ENCODE results near the gene POLN. TPM values are rescaled to one million over a fixed set of nuclear protein-coding genes. Genes with fewer than 3 reads are reported as not detected.
A peak's percentile ranks its signal among the peaks of the same experiment; 100 is the strongest.

The POLN gene
- total RNA-seq, 2 donors from 2014 or later, result 2.8 to 2.9 TPM

DNA sequence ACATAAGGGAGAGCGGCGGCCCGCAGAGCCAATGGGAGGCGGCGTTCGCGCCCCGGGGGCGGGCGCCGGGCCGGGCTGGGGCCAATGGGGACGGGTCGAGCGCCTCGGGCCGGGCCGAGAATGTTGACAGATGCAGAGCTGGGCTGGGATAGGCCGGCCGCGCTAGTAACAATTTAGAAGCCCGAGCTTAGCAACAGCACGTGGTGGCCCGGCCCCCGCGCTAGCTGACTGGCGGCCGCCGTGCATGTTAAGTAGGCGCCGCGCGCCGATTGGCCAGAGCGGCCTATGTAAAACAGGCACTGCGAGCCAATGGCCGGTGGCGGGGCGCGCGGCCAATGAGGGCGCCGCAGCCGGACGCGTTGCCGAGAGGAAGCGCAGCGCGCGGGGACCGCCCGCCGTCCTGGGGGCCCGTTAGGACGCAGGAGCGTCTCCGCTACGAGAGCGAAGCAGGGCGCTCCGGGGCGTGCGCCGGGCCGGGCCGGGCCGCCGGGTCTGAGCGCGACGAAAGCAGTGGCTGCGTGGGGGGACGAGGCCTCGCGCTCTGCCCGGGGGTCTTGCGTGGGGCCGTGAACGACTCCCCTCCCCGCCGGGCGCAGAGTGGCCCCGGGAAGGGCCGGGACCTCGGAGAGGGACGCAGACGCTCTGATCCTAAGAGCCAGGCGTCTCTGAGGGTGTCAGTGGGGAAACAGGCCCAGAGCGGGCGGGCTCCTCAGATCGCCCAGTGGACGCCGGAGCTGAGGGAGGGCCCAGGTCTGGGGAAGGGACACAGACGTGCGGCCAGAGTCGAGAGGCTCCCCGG lies 20.4 kb upstream of the POLN start:
- no peaks in the 10 kb centered on the region for H3K36me3 Mint-ChIP-seq (ENCODE audit: low read depth)
- Histone ChIP-seq H3K4me3 (ENCODE audit: low read length) (peak overlapping the region; percentile 77), H3K27ac (ENCODE audit: low read depth, low read length) (peak overlapping the region; percentile 77), H3K9me3 (ENCODE audit: control insufficient read depth, low read length) (no peaks in the 10 kb centered on the region), H3K36me3 (ENCODE audit: control insufficient read depth, insufficient read depth, low read length) (peaks cover 8% of the 10 kb centered on the region), H3K27me3 (ENCODE audit: control insufficient read depth, insufficient read depth, low read length, poor library complexity, severe bottlenecking) (no peaks in the 10 kb centered on the region), H3K9ac (ENCODE audit: extremely low read depth, low read length, poor library complexity, severe bottlenecking) (peak overlapping the region; percentile 42), H3K4me1 (ENCODE audit: control insufficient read depth, insufficient read depth, low read length) (peaks cover 14% of the 10 kb centered on the region)
- WGBS, 2 experiments (ENCODE audit: insufficient coverage in 1 of 2, insufficient read length in 1 of 2), result 1 to 2% methylated on average over 45 to 98 of the region's 98 CpGs
- no peaks in the 10 kb centered on the region for H3K9me3 Mint-ChIP-seq
- peaks cover 6% of the 10 kb centered on the region for H3K4me1 Mint-ChIP-seq
- H3K27me3 Mint-ChIP-seq (ENCODE audit: insufficient read depth), result no peaks in the 10 kb centered on the region
- DNase-seq, result peak; percentile 100
- peak overlapping the region; percentile 63 for H3K4me3 Mint-ChIP-seq
- H3K27ac Mint-ChIP-seq, result peak overlapping the region; percentile 64
- no peak for TF ChIP-seq CTCF (conservative IDR thresholded peaks at IDR 0.05)

GRCh38 chr4:2261853-2262144 lies 19.9 kb upstream of the POLN start, which contains the start of gene MXD4:
TSS of gene MXD4 (minus strand) at chr4:2262109. CDS start at chr4:2261980, 129 bp downstream.
- peaks cover 9% of the 10 kb centered on the region for H3K36me3 ChIP-seq (ENCODE audit: control insufficient read depth, insufficient read depth, low read length)
- no peaks in the 10 kb centered on the region for H3K27me3 ChIP-seq (ENCODE audit: control insufficient read depth, insufficient read depth, low read length, poor library complexity, severe bottlenecking)
- no peak for DNase-seq
- 0% methylated on average over 46 of the region's 46 CpGs; no CpG with 5 or more reads in 1 of the 2 experiments for WGBS, 2 experiments (ENCODE audit: insufficient coverage in 1 of 2, insufficient read length in 1 of 2)
- Mint-ChIP-seq H3K9me3 (no peaks in the 10 kb centered on the region), H3K4me3 (peak within 1 kb of the TSS; percentile 63), H3K36me3 (ENCODE audit: low read depth) (peaks cover 3% of the 10 kb centered on the region), H3K4me1 (peaks cover 6% of the 10 kb centered on the region), H3K27ac (peak within 1 kb of the TSS; percentile 64), H3K27me3 (ENCODE audit: insufficient read depth) (no peaks in the 10 kb centered on the region)
- H3K9me3 ChIP-seq (ENCODE audit: control insufficient read depth, low read length), result no peaks in the 10 kb centered on the region
- peak within 1 kb of the TSS; percentile 82 for H3K4me3 ChIP-seq (ENCODE audit: low read length)
- peak within 1 kb of the TSS; percentile 80 for H3K27ac ChIP-seq (ENCODE audit: low read depth, low read length)
- no peak for TF ChIP-seq CTCF (conservative IDR thresholded peaks at IDR 0.05)
- peak within 1 kb of the TSS; percentile 73 for H3K9ac ChIP-seq (ENCODE audit: extremely low read depth, low read length, poor library complexity, severe bottlenecking)
- peaks cover 14% of the 10 kb centered on the region for H3K4me1 ChIP-seq (ENCODE audit: control insufficient read depth, insufficient read depth, low read length)

DNA sequence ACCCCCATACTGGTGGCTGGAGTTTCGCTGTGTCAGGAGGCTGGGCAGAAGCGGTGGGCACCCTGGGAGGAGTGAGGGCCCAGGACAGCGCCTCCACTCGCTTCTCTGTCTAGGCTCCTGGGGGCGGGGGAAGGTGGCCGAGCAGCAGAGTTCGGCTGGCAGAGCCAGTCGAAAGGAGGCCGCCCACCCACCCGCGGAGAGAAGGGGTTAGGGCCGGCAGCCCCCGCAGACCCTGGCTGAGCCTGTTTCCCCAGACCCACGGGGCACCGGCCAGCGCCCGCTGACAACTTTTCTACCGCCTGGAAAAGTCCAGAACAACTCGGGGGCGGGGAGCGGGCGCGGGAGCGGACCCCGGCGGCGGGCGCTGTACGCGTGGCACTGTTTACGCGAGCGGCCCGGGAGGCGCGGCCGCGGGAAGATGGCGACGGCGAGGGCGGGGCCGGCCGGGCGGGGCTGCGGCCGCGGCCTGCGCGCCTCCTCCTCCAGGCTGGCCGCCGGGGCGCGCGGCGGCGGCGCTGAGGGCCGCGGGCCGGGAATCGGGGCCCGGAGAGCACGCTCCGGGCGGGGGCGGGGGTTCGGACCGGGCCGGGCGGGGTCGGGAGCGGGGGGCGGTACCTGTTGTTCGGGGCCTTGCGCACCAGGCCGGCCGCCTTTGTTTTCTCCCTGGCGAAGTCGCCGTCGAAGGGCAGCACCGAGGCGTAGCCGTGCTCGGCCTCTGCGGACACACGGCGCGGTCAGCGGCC lies 19.4 kb upstream of the POLN start:
- no peaks in the 10 kb centered on the region for H3K9me3 Mint-ChIP-seq
- H3K27ac ChIP-seq (ENCODE audit: low read depth, low read length), result peak overlapping the region; percentile 80
- H3K36me3 ChIP-seq (ENCODE audit: control insufficient read depth, insufficient read depth, low read length), result peaks cover 9% of the 10 kb centered on the region
- H3K36me3 Mint-ChIP-seq (ENCODE audit: low read depth), result peaks cover 4% of the 10 kb centered on the region
- peak overlapping the region; percentile 73 for H3K9ac ChIP-seq (ENCODE audit: extremely low read depth, low read length, poor library complexity, severe bottlenecking)
- peaks cover 14% of the 10 kb centered on the region for H3K4me1 ChIP-seq (ENCODE audit: control insufficient read depth, insufficient read depth, low read length)
- 1 to 2% methylated on average over 19 to 91 of the region's 91 CpGs for WGBS, 2 experiments (ENCODE audit: insufficient coverage in 1 of 2, insufficient read length in 1 of 2)
- peak overlapping the region; percentile 63 for H3K4me3 Mint-ChIP-seq
- peak overlapping the region; percentile 82 for H3K4me3 ChIP-seq (ENCODE audit: low read length)
- no peaks in the 10 kb centered on the region for H3K27me3 ChIP-seq (ENCODE audit: control insufficient read depth, insufficient read depth, low read length, poor library complexity, severe bottlenecking)
- DNase-seq, result peak; percentile 76
- no peak overlapping the region for H3K27ac Mint-ChIP-seq
- H3K9me3 ChIP-seq (ENCODE audit: control insufficient read depth, low read length), result no peaks in the 10 kb centered on the region
- H3K27me3 Mint-ChIP-seq (ENCODE audit: insufficient read depth), result no peaks in the 10 kb centered on the region
- no peak for TF ChIP-seq CTCF (conservative IDR thresholded peaks at IDR 0.05)
- peaks cover 5% of the 10 kb centered on the region for H3K4me1 Mint-ChIP-seq

Data from endodermal cell (in vitro differentiated cells).